SKM-1 (cell line): ENCODE measurements around the gene ST8SIA3.

Experiments
- DNase-seq: peaks from one replicate; lab custom pipeline; 2025; ENCODE audit not compliant: unreplicated experiment; lab: John Stamatoyannopoulos, UW

Gene ST8SIA3, protein sequence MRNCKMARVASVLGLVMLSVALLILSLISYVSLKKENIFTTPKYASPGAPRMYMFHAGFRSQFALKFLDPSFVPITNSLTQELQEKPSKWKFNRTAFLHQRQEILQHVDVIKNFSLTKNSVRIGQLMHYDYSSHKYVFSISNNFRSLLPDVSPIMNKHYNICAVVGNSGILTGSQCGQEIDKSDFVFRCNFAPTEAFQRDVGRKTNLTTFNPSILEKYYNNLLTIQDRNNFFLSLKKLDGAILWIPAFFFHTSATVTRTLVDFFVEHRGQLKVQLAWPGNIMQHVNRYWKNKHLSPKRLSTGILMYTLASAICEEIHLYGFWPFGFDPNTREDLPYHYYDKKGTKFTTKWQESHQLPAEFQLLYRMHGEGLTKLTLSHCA

DNA sequence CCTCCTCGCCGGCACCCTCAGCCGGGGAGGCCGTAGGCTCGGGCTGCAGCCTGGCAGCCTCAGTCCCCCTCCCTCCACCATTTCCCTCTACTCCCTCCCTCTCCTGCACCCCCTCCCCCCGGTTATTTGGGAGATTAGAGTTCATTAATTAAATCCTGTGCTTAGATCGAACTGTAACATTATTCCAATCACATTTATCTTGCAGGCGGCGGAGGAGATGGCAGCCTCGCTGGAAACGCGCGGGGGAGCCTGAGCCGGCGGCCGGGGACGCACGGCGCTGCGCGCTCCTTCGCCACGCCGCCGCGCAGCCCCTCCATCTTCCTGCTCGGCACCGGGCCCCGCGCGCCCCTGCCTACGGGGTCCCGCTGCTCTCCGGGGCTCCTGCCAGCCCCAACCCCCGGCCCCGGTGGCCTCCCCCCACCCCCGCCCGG, at the start of gene ST8SIA3:
Gene ST8SIA3 (plus strand): TSS at position 287 of the 431 bp plus-strand sequence. CDS start 290 bp downstream, outside the sequence.
- DNase-seq = no peak

DNA sequence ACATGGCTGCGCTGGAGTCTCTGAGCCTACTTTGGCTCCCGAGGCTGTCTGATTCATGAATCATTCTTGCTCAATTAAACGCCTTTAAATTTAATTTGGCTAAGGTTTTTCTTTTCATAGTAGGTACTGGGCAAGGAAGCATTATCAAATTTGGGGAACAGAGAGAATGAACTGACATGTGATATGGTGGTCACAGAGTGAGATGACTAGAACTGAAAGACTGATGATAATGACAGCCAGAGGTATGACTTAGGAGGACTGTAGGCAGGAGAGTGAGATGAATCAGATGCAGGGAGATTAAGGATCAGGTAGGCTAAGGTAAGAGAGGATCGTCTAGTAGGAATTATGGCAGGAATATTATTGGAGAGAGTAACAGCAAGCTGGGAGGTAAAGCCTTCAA, 40.9 kb upstream of the ST8SIA3 start:
- no peak for DNase-seq

DNA sequence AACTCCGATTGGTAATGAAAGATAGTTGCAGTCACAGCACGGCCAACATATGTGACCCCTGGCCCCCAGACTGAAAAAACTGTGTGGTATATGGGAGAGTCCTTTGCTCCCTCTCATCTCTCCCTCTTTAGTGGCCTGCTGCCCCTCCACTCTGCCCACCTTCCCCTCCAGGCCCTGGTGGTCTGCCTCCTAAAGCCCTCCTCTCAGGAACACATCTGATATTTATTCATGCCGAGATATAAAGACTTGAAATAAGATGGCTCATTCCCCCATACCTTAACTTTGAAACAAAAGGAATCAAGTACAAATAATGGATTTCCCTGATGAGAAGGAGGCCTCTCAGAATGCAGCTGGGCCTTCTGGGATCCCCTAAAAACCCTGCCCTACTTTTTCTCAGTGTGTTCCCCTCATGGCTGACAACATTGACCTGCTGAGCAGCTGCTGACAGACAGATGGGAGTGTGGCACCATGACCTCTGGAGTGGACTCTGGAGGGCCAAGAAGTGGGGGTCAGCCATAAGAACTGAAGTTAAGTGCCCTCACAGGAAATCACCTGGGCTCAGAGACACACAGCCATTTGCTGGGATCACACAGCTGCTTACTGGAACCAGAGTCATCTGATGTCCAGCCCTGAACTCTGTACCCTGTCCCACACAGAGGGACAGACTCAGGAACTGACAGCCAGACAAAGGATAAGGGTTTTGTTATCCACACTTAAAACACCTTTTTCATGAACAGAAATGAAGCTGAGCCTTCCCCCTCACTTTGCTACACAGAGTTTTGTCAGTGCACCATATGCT, 39.8 kb upstream of the ST8SIA3 start:
- DNase-seq = no peak

DNA sequence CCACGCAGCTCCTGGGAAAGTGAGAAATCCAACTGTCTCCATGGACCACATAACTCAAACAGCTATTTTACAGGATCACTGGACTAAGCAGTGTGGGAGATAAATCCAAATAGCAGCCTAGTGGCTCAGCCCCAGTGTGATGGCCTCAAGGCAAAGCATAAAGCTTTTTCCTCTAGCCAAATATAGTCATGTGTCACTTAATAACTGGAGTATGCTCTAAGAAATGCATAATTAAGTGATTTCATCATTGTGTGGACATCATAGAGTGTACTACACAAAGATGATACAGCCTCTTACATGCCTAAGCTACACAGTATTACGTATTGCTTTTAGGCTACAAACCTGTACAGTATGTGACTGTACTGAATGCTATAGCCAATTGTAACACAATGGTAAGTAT, 31.8 kb upstream of the ST8SIA3 start:
- DNase-seq = no peak

DNA sequence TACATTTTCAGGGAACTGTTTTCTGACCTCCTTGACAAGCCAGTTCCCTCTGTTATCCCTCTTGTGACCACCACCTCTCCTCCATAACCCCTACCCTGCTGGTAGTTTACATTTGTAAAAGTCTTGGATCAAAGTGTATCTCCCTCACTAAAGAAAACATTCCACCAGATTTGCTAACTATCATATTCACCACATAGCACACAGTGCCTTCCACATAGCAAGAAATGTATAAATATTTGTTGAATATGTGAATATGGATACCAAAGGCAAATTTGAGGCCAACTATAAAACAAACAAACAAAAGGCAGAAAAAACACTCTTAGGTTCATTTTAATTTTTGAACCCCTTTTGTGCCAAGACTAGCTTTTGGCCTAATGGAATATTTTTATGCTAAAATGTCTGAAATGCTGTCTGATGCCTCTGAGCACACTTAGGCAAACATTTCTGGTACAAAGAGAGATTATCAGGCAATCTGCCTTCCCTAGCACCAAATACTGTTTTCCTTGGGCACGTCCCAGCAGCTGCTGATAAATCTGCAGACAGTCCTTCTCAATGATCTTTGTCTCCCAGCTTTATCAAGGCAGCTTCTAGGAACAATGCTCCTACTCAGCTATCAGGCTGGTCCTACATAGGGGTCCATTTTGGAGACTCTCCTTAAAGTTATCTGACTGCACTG, 26.7 kb upstream of the ST8SIA3 start:
- DNase-seq = no peak

DNA sequence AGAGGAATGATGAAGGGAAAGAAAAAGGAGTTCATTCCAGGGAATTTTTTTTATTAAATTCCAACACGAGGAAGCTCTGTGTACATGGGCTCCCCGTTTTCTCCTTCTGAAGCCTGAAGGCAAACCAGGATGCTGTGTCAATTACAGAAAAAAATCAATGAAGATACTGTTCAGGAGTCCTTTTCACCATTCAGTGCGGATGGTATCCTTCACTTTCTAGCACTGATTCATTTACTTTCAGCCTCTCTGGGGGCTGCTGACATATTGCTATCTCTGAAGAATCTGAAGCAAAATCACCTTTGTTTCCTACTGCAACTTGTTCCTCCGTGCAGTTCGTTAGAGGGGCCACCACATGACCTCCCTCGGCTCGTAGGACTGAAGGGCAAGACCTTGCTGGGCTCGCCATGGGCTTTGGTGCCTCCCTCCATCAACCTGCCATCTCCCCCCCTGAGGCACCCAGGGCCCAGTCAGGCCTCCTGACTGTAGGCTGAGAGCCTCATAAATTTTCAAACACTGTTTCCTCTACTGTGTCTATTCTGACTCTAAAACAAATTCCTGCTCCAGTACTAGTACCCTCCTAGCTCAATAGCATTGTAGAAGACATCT, 25.5 kb upstream of the ST8SIA3 start:
- no peak for DNase-seq

DNA sequence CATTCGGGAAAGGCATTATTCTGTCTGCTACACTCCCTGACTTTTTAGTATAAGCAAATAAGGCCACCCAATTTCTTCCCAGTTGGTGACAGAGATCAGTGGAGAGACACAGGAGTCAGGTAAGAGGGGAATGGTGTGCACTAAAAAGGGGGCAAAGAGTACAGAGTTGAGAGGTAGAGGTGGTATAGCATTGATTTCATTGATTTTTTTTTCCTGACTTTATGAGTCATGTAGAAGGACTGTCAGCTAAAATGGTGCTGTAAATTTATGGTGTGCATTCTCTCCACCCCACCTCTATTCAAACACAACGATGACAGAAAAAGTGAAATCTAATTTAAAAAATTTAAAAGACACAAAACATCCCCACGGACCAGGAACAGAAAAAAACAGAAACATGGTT, 23.7 kb upstream of the ST8SIA3 start:
- no peak for DNase-seq

DNA sequence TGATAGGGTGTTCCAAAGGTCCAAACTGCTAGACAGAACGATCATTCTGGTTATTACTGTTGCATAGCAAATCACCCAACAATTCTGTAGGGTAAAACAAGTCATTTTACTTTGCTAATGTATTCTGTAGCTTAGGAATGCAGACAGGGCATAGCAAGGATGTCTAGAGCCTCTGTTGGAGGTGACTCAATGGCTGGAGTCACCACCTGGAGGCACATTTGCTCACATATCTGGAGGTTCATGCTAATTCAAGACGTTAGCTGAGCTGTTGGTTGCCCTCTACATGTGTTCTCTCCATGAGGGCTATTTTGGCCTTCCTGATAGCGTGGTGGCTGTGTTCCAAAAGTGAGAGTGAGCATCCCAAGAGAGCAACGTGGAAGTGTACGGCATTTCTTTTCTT, 22.5 kb upstream of the ST8SIA3 start:
- no peak for DNase-seq

DNA sequence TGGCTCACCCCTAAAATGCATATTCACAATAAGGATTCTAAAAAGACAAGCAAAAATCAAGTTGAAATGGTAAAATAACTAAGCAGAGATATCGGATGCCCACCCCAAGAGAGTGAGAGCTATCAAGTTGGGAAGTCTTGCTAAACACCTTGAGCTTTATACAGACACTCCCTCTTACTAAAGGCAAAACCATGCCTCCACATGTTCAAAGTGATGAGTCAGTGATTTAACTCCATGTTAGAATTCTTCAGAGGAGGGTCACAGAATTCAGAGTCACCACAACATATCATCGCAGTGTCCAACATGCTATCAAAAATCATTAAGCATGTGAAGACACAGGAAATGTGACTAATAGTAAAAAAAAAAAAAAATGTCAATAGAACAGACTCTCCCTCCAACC, 20.6 kb upstream of the ST8SIA3 start:
- DNase-seq = no peak

DNA sequence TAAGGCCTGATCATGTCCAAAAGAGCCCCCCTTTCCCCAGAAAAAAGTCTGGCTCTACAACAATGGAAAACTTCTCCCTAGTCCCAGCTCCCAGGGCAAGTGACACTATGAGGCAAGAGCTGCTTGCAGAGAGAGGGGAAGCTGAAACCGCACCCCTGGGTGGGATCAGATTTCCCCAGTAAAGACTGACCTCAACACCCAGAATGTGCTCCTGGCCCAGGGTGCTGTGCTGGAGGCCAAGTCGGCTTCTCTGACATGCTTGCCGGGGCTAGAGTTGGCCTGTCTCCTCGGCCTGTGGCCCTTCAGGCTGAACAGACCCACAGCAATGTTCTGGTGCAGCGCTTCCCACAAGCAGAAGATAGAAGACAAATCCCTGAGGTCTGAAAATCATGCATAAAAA, 18.4 kb upstream of the ST8SIA3 start:
- DNase-seq = no peak

DNA sequence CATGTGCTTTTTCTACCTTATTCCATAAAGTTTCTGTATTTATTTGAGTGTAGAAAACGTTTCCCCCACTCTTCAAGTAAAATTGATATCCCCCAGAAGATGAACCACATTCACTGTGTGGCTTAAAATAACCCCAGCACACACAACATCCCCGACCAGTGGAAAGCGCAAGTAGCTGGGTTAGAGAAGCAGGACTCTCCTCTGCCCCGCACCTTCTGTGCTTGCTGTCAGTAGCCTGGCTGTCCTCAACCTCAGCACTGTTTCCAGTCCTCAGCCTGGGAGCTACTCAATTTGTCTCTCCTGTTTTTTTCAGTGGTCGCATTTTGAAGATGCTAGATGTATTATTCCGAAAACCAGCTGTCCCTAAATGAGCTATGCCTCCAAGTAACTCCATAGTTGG, 18.0 kb upstream of the ST8SIA3 start:
- no peak for DNase-seq

DNA sequence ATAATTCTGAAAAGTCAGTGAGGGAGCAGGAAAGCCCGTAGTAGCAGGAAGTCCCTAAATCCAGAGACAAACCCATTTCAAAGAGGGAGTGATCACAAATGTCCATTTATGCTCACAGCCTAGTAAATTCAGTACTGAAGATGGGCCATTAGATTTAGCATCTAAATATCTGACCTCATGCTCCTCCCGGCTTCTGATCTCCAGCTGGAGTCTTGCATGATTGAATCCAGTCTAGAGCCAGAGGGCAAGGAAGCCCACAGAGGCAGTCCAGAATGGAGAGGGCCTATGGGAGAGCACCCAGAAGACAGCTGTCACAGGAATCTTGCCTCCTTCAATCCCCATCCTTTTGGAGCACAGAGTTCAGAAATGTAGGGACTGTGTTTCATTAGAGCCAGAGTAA, 16.0 kb upstream of the ST8SIA3 start:
- no peak for DNase-seq

DNA sequence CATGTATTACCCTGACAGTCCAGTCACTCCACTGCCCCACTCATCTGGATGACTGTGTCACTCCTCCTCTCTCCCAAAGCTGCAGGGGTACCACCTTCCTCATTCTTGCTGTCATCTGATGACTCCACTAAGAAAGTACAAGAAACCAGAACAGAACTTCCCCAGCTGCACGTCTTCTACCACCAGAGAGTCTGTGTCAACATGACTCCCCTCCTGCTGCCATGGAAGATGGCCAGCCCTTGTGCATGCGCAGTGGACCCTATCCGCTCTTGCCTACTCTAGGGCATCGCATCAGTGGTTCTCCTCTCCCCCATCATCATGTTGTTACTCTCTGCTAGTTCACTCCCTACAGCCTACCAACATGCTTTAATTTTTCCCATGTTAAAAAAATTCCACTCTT, 14.5 kb upstream of the ST8SIA3 start:
- DNase-seq = no peak

DNA sequence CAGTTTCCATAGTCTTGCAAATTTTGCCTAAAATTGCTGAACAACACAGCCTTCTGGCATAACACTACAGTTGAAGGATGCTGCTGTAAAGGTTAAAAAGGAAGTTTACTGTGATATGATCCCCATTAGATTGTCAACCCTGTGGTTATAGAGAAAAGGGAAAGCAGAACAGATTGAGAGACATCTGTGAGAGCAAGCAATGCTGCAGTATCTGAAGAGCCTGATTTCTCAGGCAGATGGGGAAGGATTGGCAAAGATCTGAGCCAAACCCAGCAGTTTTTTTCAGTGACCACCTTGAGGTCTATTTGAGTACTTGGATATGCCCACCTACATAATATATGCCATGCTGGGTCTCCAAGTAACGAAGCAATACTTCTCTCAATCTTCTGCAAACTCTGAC, 8.5 kb upstream of the ST8SIA3 start:
- no peak for DNase-seq

DNA sequence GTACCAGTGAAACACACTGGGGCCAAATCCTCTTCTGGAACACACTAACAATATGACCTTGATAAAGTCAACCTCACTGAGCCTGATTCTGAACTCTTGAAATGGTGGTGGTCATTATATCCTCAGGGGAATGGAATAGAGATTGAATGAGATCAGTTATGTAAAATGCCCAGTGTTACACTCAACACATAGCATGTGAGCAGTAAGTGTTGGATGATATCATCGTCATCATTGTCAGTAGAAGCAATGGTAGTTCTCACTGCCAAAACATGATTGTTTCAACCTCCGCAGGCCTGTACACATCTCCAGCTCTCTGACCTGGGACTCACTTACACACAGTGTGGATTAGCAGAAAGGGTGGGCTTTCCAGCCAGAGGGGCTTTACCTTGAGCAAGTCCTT, 5.5 kb upstream of the ST8SIA3 start:
- no peak for DNase-seq

DNA sequence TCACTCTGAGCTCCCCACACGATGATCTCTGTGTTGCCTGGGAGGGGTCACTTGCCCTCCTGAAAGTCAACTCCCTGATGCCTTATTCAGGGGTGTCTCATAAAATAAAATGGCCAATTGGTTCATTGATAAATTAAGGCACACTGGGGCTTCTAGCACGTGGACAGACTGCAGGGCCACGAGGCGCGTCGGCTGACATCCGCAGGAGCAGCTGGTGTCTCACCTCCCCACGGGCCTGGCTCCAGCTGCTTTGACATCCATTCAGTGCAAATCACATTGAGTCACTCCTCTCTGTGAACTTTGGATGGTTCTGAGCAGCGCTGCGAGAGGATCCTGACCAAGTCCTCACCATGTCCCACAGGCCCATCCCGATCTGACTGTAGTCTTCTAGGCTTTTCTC, 4.6 kb upstream of the ST8SIA3 start:
- no peak for DNase-seq

DNA sequence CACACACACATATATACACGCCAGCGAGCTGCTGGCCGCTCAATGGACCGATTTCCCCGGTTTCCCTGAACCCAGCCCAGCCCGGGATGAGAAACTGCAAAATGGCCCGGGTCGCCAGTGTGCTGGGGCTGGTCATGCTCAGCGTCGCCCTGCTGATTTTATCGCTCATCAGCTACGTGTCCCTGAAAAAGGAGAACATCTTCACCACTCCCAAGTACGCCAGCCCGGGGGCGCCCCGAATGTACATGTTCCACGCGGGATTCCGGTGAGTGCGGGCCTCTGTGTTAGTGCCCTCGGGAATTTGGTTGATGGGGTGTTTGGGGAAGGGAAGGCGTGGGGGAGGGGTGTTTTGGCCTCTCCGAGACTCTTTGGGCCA, 392 bp downstream of the ST8SIA3 start:
- no peak for DNase-seq

DNA sequence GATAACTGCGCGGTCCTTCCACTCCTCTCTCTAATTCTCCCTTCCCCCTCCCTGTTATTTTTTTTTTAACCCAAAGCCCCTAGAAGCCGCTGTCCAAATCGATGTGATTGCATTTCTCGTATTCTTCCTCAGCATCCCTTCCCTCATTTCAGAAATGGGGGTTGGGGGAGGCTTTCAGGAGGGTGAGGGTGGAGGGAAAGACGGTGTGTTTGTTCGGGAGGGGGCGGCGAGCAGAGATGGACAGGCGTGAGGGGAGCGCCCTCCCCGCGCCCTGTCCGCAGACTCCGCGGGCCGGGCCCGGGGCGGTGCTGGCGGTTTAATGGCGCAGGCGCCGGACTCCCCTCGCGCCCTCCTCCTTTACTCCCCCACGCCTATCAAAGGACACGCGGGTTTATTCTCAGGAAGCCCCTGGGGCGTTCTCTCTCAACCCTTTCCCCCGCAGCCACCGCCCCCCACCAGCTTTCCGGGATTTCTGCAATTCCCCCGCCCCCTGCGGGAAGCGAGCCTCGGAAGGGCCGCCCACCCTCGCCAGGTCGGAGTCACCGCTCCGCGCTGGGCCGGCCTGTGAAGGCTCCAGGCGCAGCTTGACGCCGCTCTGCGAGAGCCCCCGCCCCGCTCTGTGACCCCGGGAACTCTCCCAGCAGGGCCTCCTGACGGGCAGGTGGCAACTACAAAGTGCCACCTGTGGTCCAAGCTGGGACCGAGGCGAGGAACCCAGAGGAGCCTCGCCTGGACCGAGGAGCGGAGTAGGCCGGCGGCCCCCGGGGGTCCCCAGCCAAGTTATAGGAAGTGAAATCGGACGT, 981 bp downstream of the ST8SIA3 start:
- no peak for DNase-seq

DNA sequence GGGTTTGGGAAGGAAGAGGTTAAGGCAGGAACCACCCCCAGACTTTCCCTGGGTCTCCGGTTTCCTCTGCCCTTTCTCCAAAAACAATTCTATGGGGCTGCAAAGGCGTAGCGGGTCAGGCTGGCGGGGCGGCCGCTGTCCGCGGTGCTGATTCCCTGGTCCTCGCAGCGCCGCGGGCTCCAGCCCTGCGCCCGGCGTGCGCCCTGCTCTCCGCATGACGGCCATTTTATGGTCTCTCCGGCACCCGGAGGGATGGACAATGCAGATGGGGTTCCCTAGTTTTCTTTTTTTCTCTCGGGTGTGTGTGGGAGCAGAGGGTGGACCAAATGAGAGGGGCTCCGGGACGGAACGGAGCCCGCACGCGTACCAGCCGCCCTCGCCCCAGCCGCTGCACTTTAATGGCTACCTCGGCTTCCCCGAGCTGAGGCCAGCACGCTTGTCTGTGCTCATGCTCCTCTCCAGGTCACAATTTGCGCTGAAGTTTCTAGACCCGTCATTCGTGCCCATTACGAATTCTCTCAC, 1.6 kb downstream of the ST8SIA3 start:
- DNase-seq = no peak

DNA sequence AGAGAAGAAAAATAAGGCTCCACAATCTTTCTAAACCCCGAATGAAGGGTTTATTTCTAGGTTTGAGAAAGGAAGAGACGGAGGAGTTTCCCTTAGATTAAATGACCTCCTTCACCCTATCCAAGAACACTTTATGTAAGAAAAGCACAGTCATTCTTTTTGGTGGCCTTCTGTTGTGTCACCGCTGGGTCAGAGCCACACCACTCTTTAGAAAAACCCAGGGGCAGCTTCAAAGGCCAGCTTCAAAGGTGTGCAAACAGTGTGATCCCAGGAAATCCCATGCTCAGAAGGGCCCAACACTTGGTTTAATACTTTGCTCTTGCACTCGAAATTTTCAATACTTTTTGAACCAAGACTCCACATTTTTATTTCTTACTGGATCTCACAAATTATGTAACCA, 7.1 kb downstream of the ST8SIA3 start:
- no peak for DNase-seq
